HG03064 (cell line): ENCODE data around the gene TJP2.

Experiments used
- ATAC-seq: cut with Tn5 transposase; IDR thresholded peaks from one replicate; pipeline ENCODE4 v1.9.1; 2021; ENCODE audit warnings: low read depth; ENCODE audit not compliant: unreplicated experiment

TJP2 gene

DNA sequence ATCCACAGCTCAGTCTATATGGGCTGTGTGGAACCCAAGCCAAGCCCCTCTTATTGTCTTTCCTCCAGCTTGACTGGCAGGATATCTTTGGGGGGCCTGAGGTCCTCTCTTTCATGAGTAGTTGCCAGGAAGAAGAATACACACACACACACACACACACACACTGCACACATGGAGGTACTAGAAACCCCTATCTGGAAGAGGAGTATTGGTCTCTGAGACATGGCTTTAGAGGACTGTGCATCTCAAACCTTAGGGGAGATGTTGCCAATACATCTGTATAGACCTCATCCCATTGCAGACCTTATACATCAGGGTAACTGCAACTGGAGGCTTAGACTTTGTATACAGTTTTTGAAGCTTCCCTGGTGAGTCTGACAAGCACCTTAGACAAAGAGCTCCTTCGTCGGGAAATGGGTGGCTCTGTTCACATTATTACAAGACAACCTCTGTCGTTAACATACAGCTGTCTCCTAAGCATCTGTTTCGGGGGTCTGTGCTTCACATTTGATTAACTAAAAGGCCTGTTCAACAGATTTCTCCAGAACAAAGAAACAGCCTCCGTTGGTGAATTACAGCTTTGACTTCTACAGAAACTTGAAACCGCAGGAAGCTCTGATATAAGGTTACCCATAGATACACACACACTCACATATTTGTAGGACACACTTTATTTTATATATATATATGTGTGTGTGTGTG is 145.4 kb downstream of the TJP2 start:
- ATAC-seq: no peak

DNA sequence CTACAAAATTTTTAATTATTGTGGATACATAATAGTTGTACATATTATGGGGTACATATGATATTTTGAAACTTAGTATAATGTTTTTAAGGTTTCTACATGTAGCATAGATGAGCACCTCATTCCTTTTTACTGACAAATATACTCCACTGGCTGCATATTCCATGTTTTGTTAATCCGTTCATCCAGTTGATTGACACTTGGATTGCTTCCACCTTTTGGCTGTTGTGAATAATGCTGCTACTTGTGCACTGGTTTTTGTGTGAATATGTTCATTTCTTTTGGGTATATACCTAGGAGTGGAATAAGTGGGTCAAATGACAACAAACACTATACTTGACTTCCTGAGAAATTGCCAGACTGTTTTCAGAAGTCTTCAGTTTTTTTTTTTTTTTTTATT is 148.2 kb downstream of the TJP2 start:
- no peak for ATAC-seq

DNA sequence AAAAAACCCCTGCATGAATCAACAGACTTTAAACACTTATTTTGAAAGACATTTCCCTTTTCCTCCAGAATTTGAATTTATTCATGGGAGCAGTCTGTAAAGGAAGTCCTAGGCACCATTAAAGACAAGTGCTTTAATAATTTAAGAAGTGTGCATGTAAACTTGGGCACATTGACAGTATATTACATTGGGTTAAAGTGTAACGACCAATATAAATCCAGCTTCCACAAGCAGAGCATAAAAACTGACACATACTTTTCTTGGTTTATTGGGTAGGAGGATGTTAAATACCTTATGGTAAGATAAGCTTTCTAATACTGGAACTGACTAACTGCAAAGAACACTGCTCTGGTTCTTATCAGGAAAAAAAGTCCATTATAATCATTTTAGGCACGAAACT is 149.8 kb downstream of the TJP2 start:
- ATAC-seq: no peak
